Upper lobe of left lung (tissue), 6 donors: ENCODE results near the gene SYNGAP1. TPM values are rescaled to one million over a fixed set of nuclear protein-coding genes. Genes with fewer than 3 reads are reported as not detected.
A peak's percentile ranks its signal among the peaks of the same experiment; 100 is the strongest.

Experiments used
- ATAC-seq, 2 donors: fragments of 200-7000 bp; cut with Tn5 transposase; one replicate each; pipeline ENCODE4 v1.9.1; 2022; ENCODE audit warnings: mild to moderate bottlenecking in 2 of 2, moderate library complexity in 2 of 2; ENCODE audit not compliant: low FRiP score in 2 of 2
- DNase-seq, 2 donors: peaks; one replicate each; pipeline ENCODE4 v3.0.0-alpha.2; 2019 to 2020
- H3K27ac ChIP-seq, 4 donors: fragments of 200-600 bp; sonication (generic); one replicate each; pipeline ENCODE4 v1.5.1; 2016 to 2019
- H3K27me3 ChIP-seq, 4 donors: fragments of 200-600 bp; sonication (generic); one replicate each; pipeline ENCODE4 v1.5.1; 2017 to 2019
- H3K36me3 ChIP-seq, 4 donors: fragments of 200-600 bp; sonication (generic); one replicate each; pipeline ENCODE4 v1.5.1; 2016 to 2019
- H3K4me1 ChIP-seq, 4 donors: fragments of 200-600 bp; sonication (generic); one replicate each; pipeline ENCODE4 v1.5.1; 2018 to 2019
- H3K4me3 ChIP-seq, 4 donors: fragments of 200-600 bp; sonication (generic); one replicate each; pipeline ENCODE4 v1.5.1; 2017 to 2019; ENCODE audit warnings: mild to moderate bottlenecking in 2 of 4, moderate library complexity in 1 of 4
- H3K9me3 ChIP-seq, 4 donors: fragments of 200-600 bp; sonication (generic); one replicate each; pipeline ENCODE4 v1.5.1; 2018 to 2019
- CTCF ChIP-seq, 6 experiments: fragments of 450-650 bp in 4 of 6; fragments of 200-600 bp in 2 of 6; sonication (generic) in 2 of 6; IDR thresholded peaks; one replicate each; pipeline ENCODE4 v1.5.1; 2016 to 2019; ENCODE audit warnings: antibody characterized with exemption in 6 of 6
- EP300 ChIP-seq, 4 donors: sonication (generic); formaldehyde crosslinking; IDR thresholded peaks; one replicate each; pipeline ENCODE4 v1.5.1; 2017; ENCODE audit warnings: antibody characterized with exemption in 4 of 4, control low read depth in 2 of 4
- POLR2A ChIP-seq, 4 donors: fragments of 450-650 bp; IDR thresholded peaks; one replicate each; pipeline ENCODE4 v1.5.1; 2016 to 2017; ENCODE audit warnings: antibody characterized with exemption in 4 of 4, mild to moderate bottlenecking in 2 of 4
- POLR2AphosphoS5 ChIP-seq, 2 donors: sonication (generic); formaldehyde crosslinking; IDR thresholded peaks; one replicate each; pipeline ENCODE4 v1.5.1; 2017; ENCODE audit warnings: antibody characterized with exemption in 2 of 2
- WGBS, 2 donors: methylation state at CpG; one replicate each; pipeline ENCODE4 v1.1.5; 2017 to 2018; 5-methylcytosine and 5-hydroxymethylcytosine counted together
- total RNA-seq, 6 donors: library from RNA; depleted of rRNA in 4 of 6; stranded (reverse); fragments of >200 nt in 4 of 6; gene quantifications; one replicate each; pipeline versions ENCODE4 v1.1.0 to v1.2.1, GENCODE V29; 2016 to 2021
- donor health status: DM: no; HTN: no; CAD: no; lungs with moderate emphysema.
- donor health status: DM: no; HTN: yes; CAD: no; lungs with severe emphysema.

SYNGAP1 gene
- total RNA-seq, 6 donors from 2014 or later = 8.2 to 57.6 (median 19.5) TPM

- no peak overlapping the region for H3K4me3 ChIP-seq
- TF ChIP-seq CTCF (IDR thresholded peaks at IDR 0.05) = peak in 1 of 6 experiments; percentile 6
- TF ChIP-seq EP300 (IDR thresholded peaks at IDR 0.05) = no peak
- H3K9me3 ChIP-seq = no peaks in the 10 kb centered on the region
- H3K27me3 ChIP-seq = no peaks in the 10 kb centered on the region
- DNase-seq = peak in 1 of 2 donors; percentile 62
- peaks cover 38 to 59% (median 50%) of the 10 kb centered on the region in 4 donors for H3K4me1 ChIP-seq
- 74 to 75% methylated on average over 11 to 12 of the region's 12 CpGs for WGBS, 2 donors
- ATAC-seq = no peak
- H3K36me3 ChIP-seq = peaks cover 6 to 43% (median 31%) of the 10 kb centered on the region in 4 donors
- peak overlapping the region in 1 of 4 donors; percentile 16 for H3K27ac ChIP-seq
Measured at GRCh38 chr6:33414592-33415271, 5.1 kb upstream of the SYNGAP1 start.

GRCh38 chr6:33415831-33416230 lies 4.0 kb upstream of the SYNGAP1 start:
- ATAC-seq (no peak), DNase-seq (no peak)
- Histone ChIP-seq H3K27me3 (no peaks in the 10 kb centered on the region), H3K9me3 (no peaks in the 10 kb centered on the region), H3K4me1 (peaks cover 38 to 60% (median 51%) of the 10 kb centered on the region in 4 donors), H3K4me3 (no peak overlapping the region), H3K36me3 (peaks cover 6 to 43% (median 31%) of the 10 kb centered on the region in 4 donors), H3K27ac (peak overlapping the region in 1 of 4 donors; percentile 16)
- 77 to 81% methylated on average over 9 of the region's 9 CpGs for WGBS, 2 donors
- TF ChIP-seq EP300 (IDR thresholded peaks at IDR 0.05) = no peak
- no peak for TF ChIP-seq CTCF (IDR thresholded peaks at IDR 0.05)
- no peak for TF ChIP-seq POLR2AphosphoS5 (IDR thresholded peaks at IDR 0.05)
- TF ChIP-seq POLR2A (IDR thresholded peaks at IDR 0.05) = no peak

GRCh38 chr6:33416386-33417127 lies 3.3 kb upstream of the SYNGAP1 start:
- peaks cover 36 to 56% (median 48%) of the 10 kb centered on the region in 4 donors for H3K4me1 ChIP-seq
- H3K27me3 ChIP-seq = no peaks in the 10 kb centered on the region
- no peak for TF ChIP-seq POLR2AphosphoS5 (IDR thresholded peaks at IDR 0.05)
- no peak for DNase-seq
- no peaks in the 10 kb centered on the region for H3K9me3 ChIP-seq
- peak overlapping the region; percentile 84 to 96 (median 94) for H3K27ac ChIP-seq
- 58 to 61% methylated on average over 12 of the region's 12 CpGs for WGBS, 2 donors
- peak overlapping the region in 3 of 4 donors; percentile 74 to 76 (median 76) for H3K4me3 ChIP-seq
- no peak for ATAC-seq
- H3K36me3 ChIP-seq = peaks cover 6 to 43% (median 31%) of the 10 kb centered on the region in 4 donors

GRCh38 chr6:33417128-33417902 lies 2.5 kb upstream of the SYNGAP1 start:
- H3K27ac ChIP-seq = peak overlapping the region; percentile 84 to 96 (median 94)
- ATAC-seq (peak in 1 of 2 donors; percentile 38), DNase-seq (peak in 1 of 2 donors; percentile 83)
- peaks cover 28 to 48% (median 41%) of the 10 kb centered on the region in 4 donors for H3K4me1 ChIP-seq
- H3K27me3 ChIP-seq = no peaks in the 10 kb centered on the region
- peak overlapping the region; percentile 56 to 76 (median 75) for H3K4me3 ChIP-seq
- no peaks in the 10 kb centered on the region for H3K9me3 ChIP-seq
- peaks cover 6 to 41% (median 30%) of the 10 kb centered on the region in 4 donors for H3K36me3 ChIP-seq
- WGBS, 2 donors = 1 to 2% methylated on average over 16 to 22 of the region's 25 CpGs
- TF ChIP-seq EP300 (IDR thresholded peaks at IDR 0.05) = no peak
- TF ChIP-seq CTCF (IDR thresholded peaks at IDR 0.05) = no peak
- no peak for TF ChIP-seq POLR2A (IDR thresholded peaks at IDR 0.05)
